Measurements from ENCODE around the gene NFKBIL1.

The NFKBIL1 gene

DNA sequence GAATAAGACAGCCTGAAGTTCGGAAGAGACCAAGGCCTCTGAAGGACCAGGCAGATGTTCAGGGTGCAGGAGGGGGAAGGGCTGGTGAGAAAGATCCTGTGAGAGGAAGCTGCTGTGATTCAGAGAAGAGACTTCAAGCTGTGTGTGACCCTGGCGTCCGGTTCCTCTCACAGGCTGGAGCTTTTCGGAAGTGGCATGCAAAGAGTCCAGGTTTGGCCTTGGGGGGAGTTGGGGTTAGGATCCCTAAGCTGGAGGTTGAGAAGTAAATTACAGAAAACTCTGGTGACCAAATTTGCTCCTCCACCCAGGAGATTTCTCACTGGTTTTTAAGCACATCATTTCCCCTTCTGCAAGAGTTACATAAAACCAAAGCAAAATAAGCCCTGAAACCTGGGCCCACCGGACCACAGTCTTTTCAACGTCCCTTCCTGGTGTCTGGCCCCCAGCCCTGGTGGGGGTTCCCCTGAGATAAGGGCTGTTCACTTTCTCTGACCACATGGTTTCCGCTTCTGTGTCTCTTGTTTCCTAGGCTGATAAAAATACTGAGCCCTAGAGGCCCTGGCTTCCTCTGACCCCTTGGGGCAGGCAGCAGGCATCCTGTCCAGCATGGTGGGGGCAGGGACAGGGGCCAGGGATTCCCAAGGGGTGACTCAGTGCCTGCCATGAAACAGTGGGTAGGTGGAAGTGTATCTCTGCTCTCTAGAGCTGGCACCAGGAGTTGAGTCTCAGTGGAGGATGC is 12.7 kb downstream of the NFKBIL1 start:
- ATAC-seq: peak; percentile 50
- peak; percentile 69 for DNase-seq

DNA sequence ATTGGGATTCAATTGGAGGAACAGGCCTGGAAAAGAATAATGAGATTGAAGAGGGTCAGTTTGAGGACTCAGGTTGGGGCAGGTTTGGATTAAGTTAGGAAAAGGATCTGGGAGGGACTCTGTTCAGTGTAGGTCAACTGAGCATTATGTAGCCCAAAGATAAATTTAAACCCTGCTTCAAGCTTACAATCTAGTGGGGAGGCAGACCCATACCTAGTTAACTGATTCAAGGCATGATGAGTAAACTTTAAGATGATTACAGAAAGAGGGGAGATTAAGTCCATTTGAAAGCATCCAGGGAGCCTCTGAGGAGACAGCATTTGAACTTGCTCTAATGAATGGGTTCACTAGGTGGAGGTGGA is 13.3 kb downstream of the NFKBIL1 start:
- no peak for ATAC-seq
- no peak for DNase-seq

DNA sequence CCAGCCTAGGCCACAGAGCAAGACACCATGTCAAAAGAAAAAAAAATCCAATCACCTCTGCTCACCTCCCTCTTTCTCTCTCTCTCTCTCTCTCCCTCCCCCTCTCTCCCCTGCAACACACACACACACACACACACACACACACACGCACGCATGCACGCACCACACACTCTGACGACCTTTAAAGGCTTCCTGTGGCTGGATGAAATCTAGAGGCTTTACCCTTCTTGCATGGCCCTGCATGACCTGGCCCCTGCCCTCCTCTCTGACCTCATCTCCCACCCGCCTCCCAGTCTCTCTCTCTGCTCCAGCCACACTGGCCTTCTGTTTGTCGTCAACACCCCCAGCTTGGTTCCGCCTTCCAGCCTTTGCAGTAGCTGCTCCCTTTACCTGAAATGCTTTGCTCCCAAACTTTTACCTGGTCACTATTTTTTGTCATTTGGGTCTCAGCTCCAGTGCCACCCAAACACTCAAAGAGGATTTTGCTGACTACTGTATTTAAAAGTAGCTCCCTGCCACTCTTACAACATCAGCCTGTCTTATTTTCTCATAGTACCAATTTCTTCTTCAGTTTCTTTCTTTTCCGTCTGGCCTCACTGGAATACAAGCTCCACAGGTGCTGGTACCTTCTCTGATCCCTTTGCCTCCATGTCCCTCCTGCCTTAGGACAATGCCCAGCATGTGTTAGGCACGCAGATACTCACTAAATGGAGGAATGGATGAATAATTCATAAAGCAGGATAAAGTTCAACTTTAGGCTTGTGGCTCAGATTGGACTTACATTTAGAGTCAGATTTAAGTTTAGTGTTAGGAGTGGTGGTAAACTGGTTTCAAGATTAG is 20.3 kb downstream of the NFKBIL1 start:
- peak; percentile 5 for ATAC-seq
- DNase-seq: no peak

- peak; percentile 71 for DNase-seq
- peak; percentile 72 for ATAC-seq
Measured at GRCh38 chr6:31568537-31568961, 21.1 kb downstream of the NFKBIL1 start.

DNA sequence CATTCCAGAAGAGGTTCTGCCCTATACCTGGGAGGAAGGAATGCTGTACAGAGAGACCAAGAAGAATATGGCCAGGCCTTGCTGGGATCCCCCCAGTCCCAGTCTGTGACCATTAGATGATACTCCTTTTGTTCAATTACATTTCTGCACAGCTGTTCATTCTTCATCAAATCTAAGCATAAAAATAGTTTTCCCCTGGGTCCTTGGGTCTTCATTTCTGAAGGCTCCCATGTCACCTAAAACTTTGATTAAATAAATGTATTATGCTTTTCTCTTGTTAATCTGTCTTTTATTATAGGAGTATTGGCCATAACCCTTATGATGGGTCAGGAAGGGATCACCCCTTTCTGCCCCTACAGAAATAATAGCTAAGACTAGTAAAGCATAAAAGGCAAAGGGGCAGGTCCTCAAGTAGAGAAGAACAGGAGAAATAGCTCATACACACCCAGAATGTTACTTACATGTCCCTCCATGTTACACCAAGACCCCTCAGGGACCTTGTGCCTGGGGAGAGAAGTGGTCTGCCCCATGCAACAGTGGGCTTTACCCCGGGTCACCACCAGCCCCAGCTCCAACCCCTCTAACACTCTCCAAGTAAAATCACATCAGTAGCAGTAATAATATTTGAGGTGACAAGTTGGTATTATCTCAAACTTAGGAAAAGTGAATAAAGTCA is 22.6 kb downstream of the NFKBIL1 start:
- DNase-seq: no peak
- ATAC-seq: no peak

DNA sequence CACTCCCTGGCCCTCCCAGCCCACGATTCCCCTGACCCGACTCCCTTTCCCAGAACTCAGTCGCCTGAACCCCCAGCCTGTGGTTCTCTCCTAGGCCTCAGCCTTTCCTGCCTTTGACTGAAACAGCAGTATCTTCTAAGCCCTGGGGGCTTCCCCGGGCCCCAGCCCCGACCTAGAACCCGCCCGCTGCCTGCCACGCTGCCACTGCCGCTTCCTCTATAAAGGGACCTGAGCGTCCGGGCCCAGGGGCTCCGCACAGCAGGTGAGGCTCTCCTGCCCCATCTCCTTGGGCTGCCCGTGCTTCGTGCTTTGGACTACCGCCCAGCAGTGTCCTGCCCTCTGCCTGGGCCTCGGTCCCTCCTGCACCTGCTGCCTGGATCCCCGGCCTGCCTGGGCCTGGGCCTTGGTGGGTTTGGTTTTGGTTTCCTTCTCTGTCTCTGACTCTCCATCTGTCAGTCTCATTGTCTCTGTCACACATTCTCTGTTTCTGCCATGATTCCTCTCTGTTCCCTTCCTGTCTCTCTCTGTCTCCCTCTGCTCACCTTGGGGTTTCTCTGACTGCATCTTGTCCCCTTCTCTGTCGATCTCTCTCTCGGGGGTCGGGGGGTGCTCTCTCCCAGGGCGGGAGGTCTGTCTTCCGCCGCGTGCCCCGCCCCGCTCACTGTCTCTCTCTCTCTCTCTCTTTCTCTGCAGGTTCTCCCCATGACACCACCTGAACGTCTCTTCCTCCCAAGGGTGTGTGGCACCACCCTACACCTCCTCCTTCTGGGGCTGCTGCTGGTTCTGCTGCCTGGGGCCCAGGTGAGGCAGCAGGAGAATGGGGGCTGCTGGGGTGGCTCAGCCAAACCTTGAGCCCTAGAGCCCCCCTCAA is 24.9 kb downstream of the NFKBIL1 start, which contains the start of gene LTA:
Gene LTA, plus strand, starts transcription at position 249 of the 871 bp plus-strand sequence. Its CDS starts 454 bp downstream, at position 703.
- DNase-seq (peak; percentile 85), ATAC-seq (peak; percentile 56)

DNA sequence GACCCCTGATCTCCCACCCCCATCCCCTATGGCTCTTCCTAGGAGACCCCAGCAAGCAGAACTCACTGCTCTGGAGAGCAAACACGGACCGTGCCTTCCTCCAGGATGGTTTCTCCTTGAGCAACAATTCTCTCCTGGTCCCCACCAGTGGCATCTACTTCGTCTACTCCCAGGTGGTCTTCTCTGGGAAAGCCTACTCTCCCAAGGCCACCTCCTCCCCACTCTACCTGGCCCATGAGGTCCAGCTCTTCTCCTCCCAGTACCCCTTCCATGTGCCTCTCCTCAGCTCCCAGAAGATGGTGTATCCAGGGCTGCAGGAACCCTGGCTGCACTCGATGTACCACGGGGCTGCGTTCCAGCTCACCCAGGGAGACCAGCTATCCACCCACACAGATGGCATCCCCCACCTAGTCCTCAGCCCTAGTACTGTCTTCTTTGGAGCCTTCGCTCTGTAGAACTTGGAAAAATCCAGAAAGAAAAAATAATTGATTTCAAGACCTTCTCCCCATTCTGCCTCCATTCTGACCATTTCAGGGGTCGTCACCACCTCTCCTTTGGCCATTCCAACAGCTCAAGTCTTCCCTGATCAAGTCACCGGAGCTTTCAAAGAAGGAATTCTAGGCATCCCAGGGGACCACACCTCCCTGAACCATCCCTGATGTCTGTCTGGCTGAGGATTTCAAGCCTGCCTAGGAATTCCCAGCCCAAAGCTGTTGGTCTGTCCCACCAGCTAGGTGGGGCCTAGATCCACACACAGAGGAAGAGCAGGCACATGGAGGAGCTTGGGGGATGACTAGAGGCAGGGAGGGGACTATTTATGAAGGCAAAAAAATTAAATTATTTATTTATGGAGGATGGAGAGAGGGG is 26.1 kb downstream of the NFKBIL1 start:
- ATAC-seq: no peak
- no peak for DNase-seq

- DNase-seq (peak; percentile 64), ATAC-seq (peak; percentile 3)
Measured at GRCh38 chr6:31574106-31575061, 27.0 kb downstream of the NFKBIL1 start.

DNA sequence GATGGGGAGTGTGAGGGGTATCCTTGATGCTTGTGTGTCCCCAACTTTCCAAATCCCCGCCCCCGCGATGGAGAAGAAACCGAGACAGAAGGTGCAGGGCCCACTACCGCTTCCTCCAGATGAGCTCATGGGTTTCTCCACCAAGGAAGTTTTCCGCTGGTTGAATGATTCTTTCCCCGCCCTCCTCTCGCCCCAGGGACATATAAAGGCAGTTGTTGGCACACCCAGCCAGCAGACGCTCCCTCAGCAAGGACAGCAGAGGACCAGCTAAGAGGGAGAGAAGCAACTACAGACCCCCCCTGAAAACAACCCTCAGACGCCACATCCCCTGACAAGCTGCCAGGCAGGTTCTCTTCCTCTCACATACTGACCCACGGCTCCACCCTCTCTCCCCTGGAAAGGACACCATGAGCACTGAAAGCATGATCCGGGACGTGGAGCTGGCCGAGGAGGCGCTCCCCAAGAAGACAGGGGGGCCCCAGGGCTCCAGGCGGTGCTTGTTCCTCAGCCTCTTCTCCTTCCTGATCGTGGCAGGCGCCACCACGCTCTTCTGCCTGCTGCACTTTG is 28.0 kb downstream of the NFKBIL1 start, which contains the start of gene TNF:
Gene TNF, plus strand, starts transcription at position 231 of the 567 bp plus-strand sequence. Its CDS starts 177 bp downstream, at position 408.
- ATAC-seq (peak; percentile 11), DNase-seq (peak; percentile 85)

GRCh38 chr6:31575952-31576685 is 28.7 kb downstream of the NFKBIL1 start:
- no peak for ATAC-seq
- no peak for DNase-seq

- ATAC-seq (no peak), DNase-seq (peak; percentile 60)
Measured at GRCh38 chr6:31576897-31577578, 29.6 kb downstream of the NFKBIL1 start.

DNA sequence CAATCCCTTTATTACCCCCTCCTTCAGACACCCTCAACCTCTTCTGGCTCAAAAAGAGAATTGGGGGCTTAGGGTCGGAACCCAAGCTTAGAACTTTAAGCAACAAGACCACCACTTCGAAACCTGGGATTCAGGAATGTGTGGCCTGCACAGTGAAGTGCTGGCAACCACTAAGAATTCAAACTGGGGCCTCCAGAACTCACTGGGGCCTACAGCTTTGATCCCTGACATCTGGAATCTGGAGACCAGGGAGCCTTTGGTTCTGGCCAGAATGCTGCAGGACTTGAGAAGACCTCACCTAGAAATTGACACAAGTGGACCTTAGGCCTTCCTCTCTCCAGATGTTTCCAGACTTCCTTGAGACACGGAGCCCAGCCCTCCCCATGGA is 30.2 kb downstream of the NFKBIL1 start:
- ATAC-seq (no peak), DNase-seq (no peak)

GRCh38 chr6:31578184-31579118 is 31.0 kb downstream of the NFKBIL1 start:
- ATAC-seq: no peak
- DNase-seq: no peak

- ATAC-seq (no peak), DNase-seq (no peak)
Measured at GRCh38 chr6:31579119-31579505, 31.7 kb downstream of the NFKBIL1 start.

GRCh38 chr6:31579546-31580437 is 32.4 kb downstream of the NFKBIL1 start:
- ATAC-seq (peak; percentile 17), DNase-seq (peak; percentile 51)

GRCh38 chr6:31580438-31580740 is 33.0 kb downstream of the NFKBIL1 start:
- DNase-seq (peak; percentile 35), ATAC-seq (peak; percentile 1)
